ENCODE results near the gene SDR42E1. TPM values are rescaled to one million over a fixed set of nuclear protein-coding genes. Genes with fewer than 3 reads are reported as not detected.

SDR42E1 gene
- total RNA-seq, 1 experiment from 2014 or later: 0.07 TPM

DNA sequence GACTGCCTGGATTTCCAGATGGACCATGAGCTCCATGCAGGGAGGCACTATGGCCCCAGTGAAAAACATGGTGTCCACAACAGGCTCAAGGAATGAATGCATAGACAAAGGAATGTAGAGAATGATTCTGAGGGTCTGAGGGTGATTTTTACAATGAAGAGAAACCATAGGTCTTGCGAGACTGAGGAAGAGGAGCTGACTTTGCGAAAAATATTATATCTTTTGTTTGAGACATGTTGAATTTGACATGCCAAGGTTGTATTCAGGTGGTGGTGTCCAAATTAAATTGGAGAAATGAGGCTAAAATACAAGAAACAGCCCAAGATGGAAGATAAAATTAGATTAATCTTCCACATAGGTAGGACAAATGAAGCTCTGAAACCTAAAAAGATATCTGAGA, 36.5 kb upstream of the SDR42E1 start:
- H3K4me1 Mint-ChIP-seq: no peaks in the 10 kb centered on the region
- ATAC-seq: no peak
- POLR2A ChIA-PET: no interaction called here
- H3K27ac Mint-ChIP-seq: no peak overlapping the region
- TF ChIP-seq, protein P1, sequence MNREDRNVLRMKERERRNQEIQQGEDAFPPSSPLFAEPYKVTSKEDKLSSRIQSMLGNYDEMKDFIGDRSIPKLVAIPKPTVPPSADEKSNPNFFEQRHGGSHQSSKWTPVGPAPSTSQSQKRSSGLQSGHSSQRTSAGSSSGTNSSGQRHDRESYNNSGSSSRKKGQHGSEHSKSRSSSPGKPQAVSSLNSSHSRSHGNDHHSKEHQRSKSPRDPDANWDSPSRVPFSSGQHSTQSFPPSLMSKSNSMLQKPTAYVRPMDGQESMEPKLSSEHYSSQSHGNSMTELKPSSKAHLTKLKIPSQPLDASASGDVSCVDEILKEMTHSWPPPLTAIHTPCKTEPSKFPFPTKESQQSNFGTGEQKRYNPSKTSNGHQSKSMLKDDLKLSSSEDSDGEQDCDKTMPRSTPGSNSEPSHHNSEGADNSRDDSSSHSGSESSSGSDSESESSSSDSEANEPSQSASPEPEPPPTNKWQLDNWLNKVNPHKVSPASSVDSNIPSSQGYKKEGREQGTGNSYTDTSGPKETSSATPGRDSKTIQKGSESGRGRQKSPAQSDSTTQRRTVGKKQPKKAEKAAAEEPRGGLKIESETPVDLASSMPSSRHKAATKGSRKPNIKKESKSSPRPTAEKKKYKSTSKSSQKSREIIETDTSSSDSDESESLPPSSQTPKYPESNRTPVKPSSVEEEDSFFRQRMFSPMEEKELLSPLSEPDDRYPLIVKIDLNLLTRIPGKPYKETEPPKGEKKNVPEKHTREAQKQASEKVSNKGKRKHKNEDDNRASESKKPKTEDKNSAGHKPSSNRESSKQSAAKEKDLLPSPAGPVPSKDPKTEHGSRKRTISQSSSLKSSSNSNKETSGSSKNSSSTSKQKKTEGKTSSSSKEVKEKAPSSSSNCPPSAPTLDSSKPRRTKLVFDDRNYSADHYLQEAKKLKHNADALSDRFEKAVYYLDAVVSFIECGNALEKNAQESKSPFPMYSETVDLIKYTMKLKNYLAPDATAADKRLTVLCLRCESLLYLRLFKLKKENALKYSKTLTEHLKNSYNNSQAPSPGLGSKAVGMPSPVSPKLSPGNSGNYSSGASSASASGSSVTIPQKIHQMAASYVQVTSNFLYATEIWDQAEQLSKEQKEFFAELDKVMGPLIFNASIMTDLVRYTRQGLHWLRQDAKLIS (CRISPR knock-in tag; IDR thresholded peaks at IDR 0.05; ENCODE audit: borderline replicate concordance): no peak
- TF ChIP-seq SOX15 (CRISPR knock-in tag; IDR thresholded peaks at IDR 0.05): no peak
- TF ChIP-seq, protein P2, sequence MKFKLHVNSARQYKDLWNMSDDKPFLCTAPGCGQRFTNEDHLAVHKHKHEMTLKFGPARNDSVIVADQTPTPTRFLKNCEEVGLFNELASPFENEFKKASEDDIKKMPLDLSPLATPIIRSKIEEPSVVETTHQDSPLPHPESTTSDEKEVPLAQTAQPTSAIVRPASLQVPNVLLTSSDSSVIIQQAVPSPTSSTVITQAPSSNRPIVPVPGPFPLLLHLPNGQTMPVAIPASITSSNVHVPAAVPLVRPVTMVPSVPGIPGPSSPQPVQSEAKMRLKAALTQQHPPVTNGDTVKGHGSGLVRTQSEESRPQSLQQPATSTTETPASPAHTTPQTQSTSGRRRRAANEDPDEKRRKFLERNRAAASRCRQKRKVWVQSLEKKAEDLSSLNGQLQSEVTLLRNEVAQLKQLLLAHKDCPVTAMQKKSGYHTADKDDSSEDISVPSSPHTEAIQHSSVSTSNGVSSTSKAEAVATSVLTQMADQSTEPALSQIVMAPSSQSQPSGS (CRISPR knock-in tag; IDR thresholded peaks at IDR 0.05; ENCODE audit: borderline replicate concordance, low read depth): no peak
- TF ChIP-seq NFYB (CRISPR knock-in tag; conservative IDR thresholded peaks at IDR 0.05; ENCODE audit: low read depth): no peak
- no peak for TF ChIP-seq NFE2L1 (CRISPR knock-in tag; IDR thresholded peaks at IDR 0.05)
- TF ChIP-seq KAT7 (CRISPR knock-in tag; IDR thresholded peaks at IDR 0.05; ENCODE audit: borderline replicate concordance): no peak
- TF ChIP-seq HMGA2 (CRISPR knock-in tag; IDR thresholded peaks at IDR 0.05): no peak
- TF ChIP-seq, protein P3, sequence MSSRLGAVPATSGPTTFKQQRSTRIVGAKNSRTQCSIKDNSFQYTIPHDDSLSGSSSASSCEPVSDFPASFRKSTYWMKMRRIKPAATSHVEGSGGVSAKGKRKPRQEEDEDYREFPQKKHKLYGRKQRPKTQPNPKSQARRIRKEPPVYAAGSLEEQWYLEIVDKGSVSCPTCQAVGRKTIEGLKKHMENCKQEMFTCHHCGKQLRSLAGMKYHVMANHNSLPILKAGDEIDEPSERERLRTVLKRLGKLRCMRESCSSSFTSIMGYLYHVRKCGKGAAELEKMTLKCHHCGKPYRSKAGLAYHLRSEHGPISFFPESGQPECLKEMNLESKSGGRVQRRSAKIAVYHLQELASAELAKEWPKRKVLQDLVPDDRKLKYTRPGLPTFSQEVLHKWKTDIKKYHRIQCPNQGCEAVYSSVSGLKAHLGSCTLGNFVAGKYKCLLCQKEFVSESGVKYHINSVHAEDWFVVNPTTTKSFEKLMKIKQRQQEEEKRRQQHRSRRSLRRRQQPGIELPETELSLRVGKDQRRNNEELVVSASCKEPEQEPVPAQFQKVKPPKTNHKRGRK (CRISPR knock-in tag; IDR thresholded peaks at IDR 0.05; ENCODE audit: borderline replicate concordance): no peak
- TF ChIP-seq NR3C1 (CRISPR knock-in tag; conservative IDR thresholded peaks at IDR 0.05; ENCODE audit: low read depth): no peak
- TF ChIP-seq ZNF317 (CRISPR knock-in tag; IDR thresholded peaks at IDR 0.05; ENCODE audit: borderline replicate concordance, low read depth): no peak
- no peak for TF ChIP-seq FOXJ3 (CRISPR knock-in tag; IDR thresholded peaks at IDR 0.05; ENCODE audit: borderline replicate concordance)
- TF ChIP-seq ZNF423 (CRISPR knock-in tag; IDR thresholded peaks at IDR 0.05): no peak
- no peak for TF ChIP-seq SP1 (CRISPR knock-in tag; conservative IDR thresholded peaks at IDR 0.05)
- TF ChIP-seq, protein P4, sequence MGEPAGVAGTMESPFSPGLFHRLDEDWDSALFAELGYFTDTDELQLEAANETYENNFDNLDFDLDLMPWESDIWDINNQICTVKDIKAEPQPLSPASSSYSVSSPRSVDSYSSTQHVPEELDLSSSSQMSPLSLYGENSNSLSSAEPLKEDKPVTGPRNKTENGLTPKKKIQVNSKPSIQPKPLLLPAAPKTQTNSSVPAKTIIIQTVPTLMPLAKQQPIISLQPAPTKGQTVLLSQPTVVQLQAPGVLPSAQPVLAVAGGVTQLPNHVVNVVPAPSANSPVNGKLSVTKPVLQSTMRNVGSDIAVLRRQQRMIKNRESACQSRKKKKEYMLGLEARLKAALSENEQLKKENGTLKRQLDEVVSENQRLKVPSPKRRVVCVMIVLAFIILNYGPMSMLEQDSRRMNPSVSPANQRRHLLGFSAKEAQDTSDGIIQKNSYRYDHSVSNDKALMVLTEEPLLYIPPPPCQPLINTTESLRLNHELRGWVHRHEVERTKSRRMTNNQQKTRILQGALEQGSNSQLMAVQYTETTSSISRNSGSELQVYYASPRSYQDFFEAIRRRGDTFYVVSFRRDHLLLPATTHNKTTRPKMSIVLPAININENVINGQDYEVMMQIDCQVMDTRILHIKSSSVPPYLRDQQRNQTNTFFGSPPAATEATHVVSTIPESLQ (CRISPR knock-in tag; IDR thresholded peaks at IDR 0.05): no peak
- TF ChIP-seq PRRX2 (CRISPR knock-in tag; IDR thresholded peaks at IDR 0.05): no peak
- no peak for TF ChIP-seq RELA (CRISPR knock-in tag; IDR thresholded peaks at IDR 0.05; ENCODE audit: borderline replicate concordance)
- TF ChIP-seq, protein P5, sequence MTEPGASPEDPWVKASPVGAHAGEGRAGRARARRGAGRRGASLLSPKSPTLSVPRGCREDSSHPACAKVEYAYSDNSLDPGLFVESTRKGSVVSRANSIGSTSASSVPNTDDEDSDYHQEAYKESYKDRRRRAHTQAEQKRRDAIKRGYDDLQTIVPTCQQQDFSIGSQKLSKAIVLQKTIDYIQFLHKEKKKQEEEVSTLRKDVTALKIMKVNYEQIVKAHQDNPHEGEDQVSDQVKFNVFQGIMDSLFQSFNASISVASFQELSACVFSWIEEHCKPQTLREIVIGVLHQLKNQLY (CRISPR knock-in tag; IDR thresholded peaks at IDR 0.05): no peak
- no peak for TF ChIP-seq OVOL2 (CRISPR knock-in tag; IDR thresholded peaks at IDR 0.05; ENCODE audit: borderline replicate concordance)
- TF ChIP-seq JUN (CRISPR knock-in tag; IDR thresholded peaks at IDR 0.05): no peak
- DNase-seq (ENCODE audit: low spot score): no peak
- H3K9me3 Mint-ChIP-seq: no peaks in the 10 kb centered on the region
- no peaks in the 10 kb centered on the region for H3K36me3 Mint-ChIP-seq
- H3K27me3 Mint-ChIP-seq (ENCODE audit: low read depth): no peaks in the 10 kb centered on the region
- CTCF ChIA-PET: interaction anchor here (1.3 kb wide), 1 partner anchor 181 kb away, joined by 3 read pairs; no protein-coding TSS in a partner anchor
- H3K4me3 Mint-ChIP-seq: no peak overlapping the region
